Testis (tissue), 3 donors: ENCODE measurements around the gene RBM33. TPM values are rescaled to one million over a fixed set of nuclear protein-coding genes. Genes with fewer than 3 reads are reported as not detected.

Experiments
- DNase-seq: peaks from one replicate; pipeline ENCODE4 v3.0.0-alpha.2; 2019
- H3K27ac ChIP-seq, 2 donors: fragments of 200-600 bp; sonication (generic); one replicate each; pipeline ENCODE4 v1.5.1; 2019
- H3K27me3 ChIP-seq: fragments of 200-600 bp; sonication (generic); one replicate; pipeline ENCODE4 v1.5.1; 2019
- H3K36me3 ChIP-seq: fragments of 200-600 bp; sonication (generic); one replicate; pipeline ENCODE4 v1.5.1; 2017; ENCODE audit warnings: low read depth; ENCODE audit errors: missing control alignments
- H3K4me1 ChIP-seq: fragments of 200-600 bp; sonication (generic); one replicate; pipeline ENCODE4 v1.5.1; 2019
- H3K4me3 ChIP-seq, 2 donors: fragments of 200-600 bp; sonication (generic); one replicate each; pipeline ENCODE4 v1.5.1; 2017 to 2019
- H3K9me3 ChIP-seq: fragments of 200-600 bp; sonication (generic); one replicate; pipeline ENCODE4 v1.5.1; 2017
- CTCF ChIP-seq, 3 experiments: fragments of 450-650 bp in 2 of 3; fragments of 200-600 bp in 1 of 3; sonication (generic) in 1 of 3; IDR thresholded peaks; one replicate each; pipeline ENCODE4 v1.5.1; 2016 to 2019; ENCODE audit warnings: antibody characterized with exemption in 3 of 3, mild to moderate bottlenecking in 2 of 3, moderate library complexity in 1 of 3
- POLR2A ChIP-seq: fragments of 450-650 bp; IDR thresholded peaks from one replicate; pipeline ENCODE4 v1.6.1; 2017; ENCODE audit warnings: antibody characterized with exemption, mild to moderate bottlenecking, moderate library complexity
- WGBS, 2 donors: methylation state at CpG; one replicate each; pipeline ENCODE4 v1.1.5; 2018; 5-methylcytosine and 5-hydroxymethylcytosine counted together
- intact Hi-C: fragments of 100-400 bp; cut with DNase I; formaldehyde crosslinking; loops from one replicate; pipeline ENCODE4 v1.15.1; 2023; ENCODE audit warnings: low total_unique reads
- polyA plus RNA-seq: library from polyadenylated mRNA; stranded (reverse); fragments of 350-450 nt; fragmentation: Illumina TruSeq; extraction: RNeasy Lipid Tissue Mini Kit (QIAGEN cat#74804); gene quantifications from one replicate; pipeline ENCODE4 v1.2.3, GENCODE V29; 2014; ENCODE audit warnings: low read depth, low replicate concordance; ENCODE audit not compliant: insufficient read depth
- total RNA-seq, 2 donors: library from RNA; depleted of rRNA; stranded (reverse); fragments of >200 nt; gene quantifications; one replicate each; pipeline ENCODE4 v1.2.3, GENCODE V29; 2016

The RBM33 gene
- total and polyA plus RNA-seq, 3 donors from 2014 or later, result 27.3 to 104 (median 93.4) TPM

- no peak for DNase-seq
- Histone ChIP-seq H3K4me3 (no peak overlapping the region), H3K27ac (no peak overlapping the region), H3K36me3 (no peaks in the 10 kb centered on the region), H3K27me3 (no peaks in the 10 kb centered on the region), H3K4me1 (peaks cover 6% of the 10 kb centered on the region), H3K9me3 (no peaks in the 10 kb centered on the region)
- TF ChIP-seq POLR2A (no peak), CTCF (IDR thresholded peaks at IDR 0.05) (no peak)
- intact Hi-C loops, result no loop called here
- WGBS, 2 donors, result 71 to 81% methylated on average over 8 of the region's 8 CpGs
These were observed 146.2 kb downstream of the RBM33 start for GRCh38 chr7:155790666-155791065.

GRCh38 chr7:155791214-155791737 is 146.8 kb downstream of the RBM33 start:
- H3K36me3 ChIP-seq, result no peaks in the 10 kb centered on the region
- H3K4me1 ChIP-seq, result peaks cover 6% of the 10 kb centered on the region
- no peaks in the 10 kb centered on the region for H3K27me3 ChIP-seq
- intact Hi-C loops, result no loop called here
- DNase-seq, result no peak
- no peak overlapping the region for H3K27ac ChIP-seq
- TF ChIP-seq CTCF (IDR thresholded peaks at IDR 0.05) (no peak), POLR2A (no peak)
- no peak overlapping the region for H3K4me3 ChIP-seq
- 54 to 70% methylated on average over 19 of the region's 19 CpGs for WGBS, 2 donors
- no peaks in the 10 kb centered on the region for H3K9me3 ChIP-seq

- no peak overlapping the region for H3K4me3 ChIP-seq
- peaks cover 5% of the 10 kb centered on the region for H3K4me1 ChIP-seq
- intact Hi-C loops, result no loop called here
- 51 to 62% methylated on average over 6 of the region's 7 CpGs for WGBS, 2 donors
- no peaks in the 10 kb centered on the region for H3K27me3 ChIP-seq
- no peak for DNase-seq
- no peak overlapping the region for H3K27ac ChIP-seq
- no peaks in the 10 kb centered on the region for H3K36me3 ChIP-seq
- TF ChIP-seq CTCF (IDR thresholded peaks at IDR 0.05) (no peak), POLR2A (no peak)
- no peaks in the 10 kb centered on the region for H3K9me3 ChIP-seq
These were observed 147.4 kb downstream of the RBM33 start for GRCh38 chr7:155791836-155792235.

- WGBS, 2 donors, result 69 to 76% methylated on average over 13 to 14 of the region's 14 CpGs
- intact Hi-C loops, result no loop called here
These were observed 148.0 kb downstream of the RBM33 start for GRCh38 chr7:155792315-155792960.

More at GRCh38 chr7:155792315-155792960, 148.0 kb downstream of the RBM33 start:
- Histone ChIP-seq H3K4me1 (peaks cover 3% of the 10 kb centered on the region), H3K9me3 (no peaks in the 10 kb centered on the region), H3K36me3 (no peaks in the 10 kb centered on the region), H3K27ac (no peak overlapping the region), H3K27me3 (no peaks in the 10 kb centered on the region), H3K4me3 (no peak overlapping the region)
- DNase-seq, result no peak
- TF ChIP-seq POLR2A (no peak), CTCF (IDR thresholded peaks at IDR 0.05) (no peak)
